A673 (cell line): ENCODE results near the gene CLDN5. TPM values are rescaled to one million over a fixed set of nuclear protein-coding genes. Genes with fewer than 3 reads are reported as not detected.
"Not testable (repeated sequence)": the region's sequence is repeated elsewhere in the genome, so short reads cannot be mapped to it uniquely, and the experiment has no call there.

Experiments used
- BruUV-seq: library from RNA; stranded (reverse); fragments of 400-500 nt; replicated peaks from 2 replicates; lab custom pipeline; 2021; lab: Mats Ljungman, UMichigan
- CTCF ChIA-PET: fragments of 300-600 bp; sonication (Branson Sonifier 250); formaldehyde crosslinking; loops from one replicate; lab custom pipeline; 2022; ENCODE audit warnings: antibody characterized with exemption; lab: Charles Lee
- POLR2A ChIA-PET: fragments of 300-600 bp; sonication (Branson Sonifier 250); formaldehyde crosslinking; loops from one replicate; lab custom pipeline; 2022; ENCODE audit warnings: antibody characterized with exemption; ENCODE audit not compliant: low non-redundant PET; lab: Charles Lee
- DNase-seq: peaks from one replicate; pipeline ENCODE4 v3.0.0-alpha.2; 2015; ENCODE audit warnings: low spot score
- H3K27ac ChIP-seq: fragments of 200-600 bp; sonication (generic); 2 replicates; pipeline ENCODE4 v1.5.1; 2016; ENCODE audit warnings: mixed run types, low read depth, mild to moderate bottlenecking, mixed read lengths, antibody characterized with exemption, low read length; ENCODE audit not compliant: poor library complexity, severe bottlenecking
- H3K27me3 ChIP-seq: fragments of 200-600 bp; sonication (generic); replicated peaks from 2 replicates; pipeline ENCODE4 v1.6.1; 2017; ENCODE audit warnings: mixed run types, low read depth, mild to moderate bottlenecking, mixed read lengths, antibody characterized with exemption, low read length; ENCODE audit not compliant: insufficient read depth, poor library complexity
- H3K36me3 ChIP-seq: fragments of 200-600 bp; sonication (generic); 2 replicates; pipeline ENCODE4 v1.6.1; 2016; ENCODE audit warnings: mixed run types, mild to moderate bottlenecking, mixed read lengths, antibody characterized with exemption, low read length; ENCODE audit not compliant: insufficient read depth, poor library complexity, severe bottlenecking
- H3K4me1 ChIP-seq: fragments of 200-600 bp; sonication (generic); 2 replicates; pipeline ENCODE4 v1.6.1; 2017; ENCODE audit warnings: mixed run types, mild to moderate bottlenecking, mixed read lengths, antibody characterized with exemption, low read length; ENCODE audit not compliant: insufficient read depth, poor library complexity, severe bottlenecking
- H3K4me3 ChIP-seq: fragments of 200-600 bp; sonication (generic); 2 replicates; pipeline ENCODE4 v1.5.1; 2016; ENCODE audit warnings: low read depth, mixed run types, mild to moderate bottlenecking, mixed read lengths, low read length; ENCODE audit not compliant: poor library complexity, severe bottlenecking
- H3K9me3 ChIP-seq: fragments of 200-600 bp; sonication (generic); 2 replicates; pipeline ENCODE4 v1.6.1; 2016; ENCODE audit warnings: mixed run types, low read depth, mild to moderate bottlenecking, mixed read lengths, antibody characterized with exemption, low read length; ENCODE audit not compliant: poor library complexity, severe bottlenecking
- EZH2 ChIP-seq: fragments of 200-600 bp; sonication (generic); IDR thresholded peaks from 2 replicates; pipeline ENCODE4 v1.6.1; 2017; ENCODE audit warnings: borderline replicate concordance, low read depth, mild to moderate bottlenecking, mixed read lengths, antibody characterized with exemption, low read length; ENCODE audit not compliant: poor library complexity, severe bottlenecking
- intact Hi-C: fragments of 100-400 bp; cut with micrococcal nuclease; formaldehyde crosslinking; loops from one replicate; pipeline ENCODE4 v1.10.0; 2022; ENCODE audit not compliant: unreplicated experiment
- total RNA-seq: library from RNA; stranded (reverse); gene quantifications from 2 replicates; pipeline ENCODE4 v1.2.3, GENCODE V29; 2021
- TF ChIP-seq, protein P1 (sequence below): fragments of 300-800, 200-600 bp; sonication (generic); conservative IDR thresholded peaks from 2 replicates; pipeline ENCODE4 v1.5.1; 2017; ENCODE audit warnings: low read depth, mild to moderate bottlenecking, antibody characterized with exemption, low read length, moderate library complexity, mixed read lengths

Gene CLDN5
- total RNA-seq, 1 experiment from 2014 or later, result 0.21 TPM

DNA sequence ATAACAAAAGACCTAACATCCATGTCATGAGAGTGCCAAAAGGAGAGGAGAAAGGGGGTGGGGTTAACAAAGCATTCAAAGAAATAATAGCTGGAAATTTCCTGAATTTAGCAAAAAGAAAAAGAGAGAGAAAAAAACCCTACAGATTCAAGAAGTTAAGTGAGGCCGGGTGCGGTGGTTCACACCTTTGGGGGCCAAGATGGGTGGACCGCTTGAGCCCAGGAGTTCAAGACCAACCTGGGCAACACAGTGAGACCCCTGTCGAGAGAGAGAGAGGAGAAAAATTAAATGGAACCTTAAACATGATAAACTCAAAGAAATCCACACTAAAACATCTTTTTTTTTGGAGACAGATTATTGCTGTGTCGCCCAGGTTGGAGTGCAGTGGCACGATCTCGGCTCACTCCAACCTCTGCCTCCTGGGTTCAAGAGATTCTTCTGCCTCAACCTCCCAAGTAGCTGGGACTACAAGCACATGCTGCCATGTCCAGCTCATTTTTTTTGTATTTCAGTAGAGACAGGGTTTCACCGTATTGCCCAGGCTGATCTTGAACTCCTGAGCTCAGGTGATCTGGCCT, 8.9 kb upstream of the CLDN5 start:
- DNase-seq, result no peak
- TF ChIP-seq, protein P1, sequence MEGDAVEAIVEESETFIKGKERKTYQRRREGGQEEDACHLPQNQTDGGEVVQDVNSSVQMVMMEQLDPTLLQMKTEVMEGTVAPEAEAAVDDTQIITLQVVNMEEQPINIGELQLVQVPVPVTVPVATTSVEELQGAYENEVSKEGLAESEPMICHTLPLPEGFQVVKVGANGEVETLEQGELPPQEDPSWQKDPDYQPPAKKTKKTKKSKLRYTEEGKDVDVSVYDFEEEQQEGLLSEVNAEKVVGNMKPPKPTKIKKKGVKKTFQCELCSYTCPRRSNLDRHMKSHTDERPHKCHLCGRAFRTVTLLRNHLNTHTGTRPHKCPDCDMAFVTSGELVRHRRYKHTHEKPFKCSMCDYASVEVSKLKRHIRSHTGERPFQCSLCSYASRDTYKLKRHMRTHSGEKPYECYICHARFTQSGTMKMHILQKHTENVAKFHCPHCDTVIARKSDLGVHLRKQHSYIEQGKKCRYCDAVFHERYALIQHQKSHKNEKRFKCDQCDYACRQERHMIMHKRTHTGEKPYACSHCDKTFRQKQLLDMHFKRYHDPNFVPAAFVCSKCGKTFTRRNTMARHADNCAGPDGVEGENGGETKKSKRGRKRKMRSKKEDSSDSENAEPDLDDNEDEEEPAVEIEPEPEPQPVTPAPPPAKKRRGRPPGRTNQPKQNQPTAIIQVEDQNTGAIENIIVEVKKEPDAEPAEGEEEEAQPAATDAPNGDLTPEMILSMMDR, result no peak
- TF ChIP-seq EZH2, result no peak
- Histone ChIP-seq H3K27ac (no peak overlapping the region), H3K4me1 (no peaks in the 10 kb centered on the region), H3K27me3 (no peaks in the 10 kb centered on the region), H3K9me3 (no peaks in the 10 kb centered on the region), H3K36me3 (no peaks in the 10 kb centered on the region), H3K4me3 (no peak overlapping the region)
- intact Hi-C loops, result no loop called here
- POLR2A ChIA-PET, result interaction anchor here (0.6 kb wide), 1 partner anchor 99 kb away, joined by 9 read pairs; no protein-coding TSS in a partner anchor
- BruUV-seq, result no TSS peak
- CTCF ChIA-PET, result no interaction called here

DNA sequence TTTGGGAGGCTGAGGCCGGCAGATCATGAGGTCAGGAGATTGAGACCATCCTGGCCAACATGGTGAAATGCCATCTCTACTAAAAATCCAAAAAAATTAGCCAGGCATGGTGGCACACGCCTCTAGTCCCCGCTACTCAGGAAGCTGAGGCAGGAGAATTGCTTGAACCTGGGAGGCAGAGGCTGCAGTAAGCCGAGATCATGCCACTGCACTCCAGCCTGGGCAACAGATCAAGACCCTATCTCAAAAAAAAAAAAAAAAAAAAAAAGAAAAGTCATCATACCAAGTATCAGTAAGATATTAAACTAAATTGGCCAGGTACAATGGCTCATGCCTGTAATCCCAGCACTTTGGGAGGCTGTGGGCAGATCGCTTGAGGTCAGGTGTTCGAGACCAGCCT, 7.1 kb upstream of the CLDN5 start:
- H3K27ac ChIP-seq, BruUV-seq, POLR2A ChIA-PET, H3K4me1 ChIP-seq, H3K4me3 ChIP-seq, CTCF ChIA-PET, H3K36me3 ChIP-seq, H3K27me3 ChIP-seq, H3K9me3 ChIP-seq, intact Hi-C loops, DNase-seq: not testable (repeated sequence)

DNA sequence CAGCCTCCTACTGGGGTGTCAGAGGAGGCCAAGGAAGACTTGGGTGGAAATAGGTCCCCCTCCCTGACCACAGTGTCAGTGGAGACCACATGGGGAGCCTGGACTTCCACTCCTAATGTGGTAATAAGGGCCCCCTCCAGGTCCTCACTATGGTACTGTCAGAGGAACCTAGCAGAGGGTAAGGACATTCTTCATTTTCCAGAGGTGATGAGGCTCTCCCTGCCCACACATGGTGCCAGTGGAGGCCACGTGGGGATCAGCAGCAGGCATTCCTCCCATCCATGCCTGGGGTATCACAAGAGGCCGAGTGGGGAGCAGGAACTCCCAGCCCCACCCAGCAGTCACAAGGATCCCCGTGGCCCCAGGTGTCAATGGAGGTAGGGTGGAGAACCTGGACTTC, 6.5 kb upstream of the CLDN5 start:
- no peaks in the 10 kb centered on the region for H3K27me3 ChIP-seq
- TF ChIP-seq, protein P1, result no peak
- TF ChIP-seq EZH2, result no peak
- POLR2A ChIA-PET, result no interaction called here
- BruUV-seq, result no TSS peak
- CTCF ChIA-PET, result no interaction called here
- intact Hi-C loops, result no loop called here
- no peak overlapping the region for H3K27ac ChIP-seq
- DNase-seq, result no peak
- H3K4me3 ChIP-seq, result no peak overlapping the region
- H3K36me3 ChIP-seq, result no peaks in the 10 kb centered on the region
- no peaks in the 10 kb centered on the region for H3K4me1 ChIP-seq
- H3K9me3 ChIP-seq, result no peaks in the 10 kb centered on the region

DNA sequence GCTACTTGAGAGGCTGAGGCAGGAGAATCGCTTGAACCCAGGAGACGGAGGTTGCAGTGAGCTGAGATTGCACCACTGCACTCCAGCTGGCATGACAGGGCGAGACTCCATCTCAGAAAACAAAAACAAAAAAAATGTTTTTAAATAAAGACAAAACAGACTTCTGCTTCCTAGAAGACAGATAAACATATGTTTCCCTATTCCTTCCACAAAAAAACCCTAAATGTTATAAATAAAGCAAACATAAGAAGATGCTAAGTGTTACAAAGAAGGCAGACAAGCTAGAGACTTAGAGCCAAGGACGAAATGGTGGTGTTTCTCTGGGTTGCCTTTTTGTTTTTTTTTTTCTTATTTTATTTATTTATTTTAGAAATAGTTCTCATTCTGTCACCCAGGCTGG, 5.6 kb upstream of the CLDN5 start:
- no peak overlapping the region for H3K27ac ChIP-seq
- no peaks in the 10 kb centered on the region for H3K4me1 ChIP-seq
- H3K4me3 ChIP-seq, result no peak overlapping the region
- TF ChIP-seq, protein P1, result no peak
- no peak for TF ChIP-seq EZH2
- H3K9me3 ChIP-seq, result no peaks in the 10 kb centered on the region
- no TSS peak for BruUV-seq
- intact Hi-C loops, result no loop called here
- H3K27me3 ChIP-seq, result no peaks in the 10 kb centered on the region
- no peaks in the 10 kb centered on the region for H3K36me3 ChIP-seq
- ChIA-PET POLR2A (no interaction called here), CTCF (no interaction called here)
- no peak for DNase-seq
